AG10803 (cell line): ENCODE measurements around the gene HSH2D.
A peak's percentile ranks its signal among the peaks of the same experiment; 100 is the strongest.

ENCODE experiments used
- DNase-seq: peaks from one replicate; pipeline ENCODE4 v3.0.0; 2010; ENCODE audit warnings: low read depth
- H3K4me3 ChIP-seq: 2 replicates; pipeline ENCODE4 v1.5.1; 2011; ENCODE audit warnings: mild to moderate bottlenecking, low read length, control low read depth
- CTCF ChIP-seq: conservative IDR thresholded peaks from 2 replicates; pipeline ENCODE4 v1.5.1; 2011; ENCODE audit warnings: mild to moderate bottlenecking, low read length, control low read depth, inconsistent platforms

The HSH2D gene

GRCh38 chr19:16100524-16100923, 43.0 kb upstream of the HSH2D start:
- TF ChIP-seq CTCF, result no peak
- H3K4me3 ChIP-seq, result no peak overlapping the region
- DNase-seq, result no peak

- no peak overlapping the region for H3K4me3 ChIP-seq
- no peak for DNase-seq
- TF ChIP-seq CTCF, result no peak
These were observed 38.8 kb upstream of the HSH2D start for GRCh38 chr19:16104722-16105121.

GRCh38 chr19:16106121-16106520, 37.4 kb upstream of the HSH2D start:
- TF ChIP-seq CTCF, result no peak
- H3K4me3 ChIP-seq, result no peak overlapping the region
- DNase-seq, result peak; percentile 33

- H3K4me3 ChIP-seq, result peak within 1 kb of the TSS; percentile 92
- peak; percentile 64 for TF ChIP-seq CTCF
- DNase-seq, result peak; percentile 99
These were observed 32.2 kb upstream of the HSH2D start, which contains the start of gene RAB8A for GRCh38 chr19:16111160-16111908. RAB8A (plus strand) TSS chr19:16111889; CDS start chr19:16111902, 13 bp downstream.

- peak; percentile 41 for DNase-seq
- no peak for TF ChIP-seq CTCF
- H3K4me3 ChIP-seq, result peak overlapping the region; percentile 92
These were observed 31.4 kb upstream of the HSH2D start for GRCh38 chr19:16111909-16112752.

- no peak for DNase-seq
- TF ChIP-seq CTCF, result no peak
These were observed 30.7 kb upstream of the HSH2D start for GRCh38 chr19:16112778-16113177.

More at GRCh38 chr19:16112778-16113177, 30.7 kb upstream of the HSH2D start:
- peak overlapping the region; percentile 92 for H3K4me3 ChIP-seq
